AG04449 (cell line): ENCODE results near the gene NDE1.
"Not testable (repeated sequence)": the region's sequence is repeated elsewhere in the genome, so short reads cannot be mapped to it uniquely, and the experiment has no call there.

Experiments
- CTCF ChIA-PET: fragments of 350-600 bp; formaldehyde crosslinking; extraction: SDS; loops from one replicate; lab custom pipeline; 2021; ENCODE audit warnings: antibody characterized with exemption; lab: Yijun Ruan, JAX
- POLR2A ChIA-PET: fragments of 400-600, 350-600 bp; formaldehyde crosslinking; extraction: SDS; loops from one replicate; lab custom pipeline; 2020; ENCODE audit warnings: antibody characterized with exemption, inconsistent platforms; lab: Yijun Ruan, JAX
- DNase-seq: peaks from one replicate; pipeline ENCODE4 v3.0.0-alpha.2; 2010; ENCODE audit warnings: low read depth, low spot score
- H3K4me3 ChIP-seq: 2 replicates; pipeline ENCODE4 v1.5.1; 2011; ENCODE audit warnings: low read depth, mild to moderate bottlenecking, control low read depth, low read length
- CTCF ChIP-seq: IDR thresholded peaks from one replicate; pipeline ENCODE4 v1.5.1; 2011; ENCODE audit warnings: mild to moderate bottlenecking, moderate library complexity, low read length, control low read depth, inconsistent platforms; ENCODE audit not compliant: insufficient read depth; ENCODE audit errors: missing control alignments

Gene NDE1

GRCh38 chr16:15658149-15658548 lies 8.1 kb downstream of the NDE1 start:
- no peak overlapping the region for H3K4me3 ChIP-seq
- no peak for TF ChIP-seq CTCF
- DNase-seq, result no peak
- CTCF ChIA-PET, result interaction anchor here (0.7 to 1.1 kb wide), 2 partner anchors 8 to 25 kb away, joined by 3 to 4 read pairs; no protein-coding TSS in a partner anchor
- POLR2A ChIA-PET, result no interaction called here

GRCh38 chr16:15658556-15658955 lies 8.5 kb downstream of the NDE1 start:
- no peak overlapping the region for H3K4me3 ChIP-seq
- CTCF ChIA-PET, result interaction anchor here (1.1 kb wide), 1 partner anchor 8 kb away, joined by 3 read pairs; no protein-coding TSS in a partner anchor
- no peak for DNase-seq
- TF ChIP-seq CTCF, result no peak
- POLR2A ChIA-PET, result no interaction called here

- POLR2A ChIA-PET, result interaction anchor here (0.9 kb wide), 1 partner anchor 12 kb away, joined by 3 read pairs; no protein-coding TSS in a partner anchor
- CTCF ChIA-PET, result interaction anchor here (1.4 kb wide), 1 partner anchor 12 kb away, joined by 6 read pairs; no protein-coding TSS in a partner anchor
- H3K4me3 ChIP-seq, result no peak overlapping the region
- no peak for TF ChIP-seq CTCF
- no peak for DNase-seq
Measured at GRCh38 chr16:15660203-15660601, 10.2 kb downstream of the NDE1 start.

GRCh38 chr16:15665107-15665506 lies 15.1 kb downstream of the NDE1 start:
- no peak for TF ChIP-seq CTCF
- ChIA-PET CTCF (no interaction called here), POLR2A (no interaction called here)
- no peak for DNase-seq
- H3K4me3 ChIP-seq, result no peak overlapping the region

GRCh38 chr16:15667091-15667742 lies 17.2 kb downstream of the NDE1 start:
- H3K4me3 ChIP-seq, result no peak overlapping the region
- ChIA-PET POLR2A (no interaction called here), CTCF (interaction anchor here (1.2 kb wide), 1 partner anchor 9 kb away, joined by 3 read pairs; no protein-coding TSS in a partner anchor)
- no peak for DNase-seq
- TF ChIP-seq CTCF, result no peak

- H3K4me3 ChIP-seq, result no peak overlapping the region
- ChIA-PET POLR2A (no interaction called here), CTCF (interaction anchor here (1.3 to 2.0 kb wide), 2 partner anchors 11 kb away, joined by 5 to 6 read pairs; no protein-coding TSS in a partner anchor)
- DNase-seq, result no peak
- TF ChIP-seq CTCF, result no peak
Measured at GRCh38 chr16:15671530-15672117, 21.6 kb downstream of the NDE1 start.

- ChIA-PET CTCF (interaction anchor here (1.3 to 2.0 kb wide), 3 partner anchors 10 to 247 kb away, joined by 5 to 6 read pairs (median 5); no protein-coding TSS in a partner anchor), POLR2A (interaction anchor here (0.6 kb wide), 1 partner anchor 12 kb away, joined by 3 read pairs; no protein-coding TSS in a partner anchor)
- H3K4me3 ChIP-seq, DNase-seq: not testable (repeated sequence)
Measured at GRCh38 chr16:15672127-15672513, 22.1 kb downstream of the NDE1 start.
